ENCODE measurements around the gene AAK1.

DNA sequence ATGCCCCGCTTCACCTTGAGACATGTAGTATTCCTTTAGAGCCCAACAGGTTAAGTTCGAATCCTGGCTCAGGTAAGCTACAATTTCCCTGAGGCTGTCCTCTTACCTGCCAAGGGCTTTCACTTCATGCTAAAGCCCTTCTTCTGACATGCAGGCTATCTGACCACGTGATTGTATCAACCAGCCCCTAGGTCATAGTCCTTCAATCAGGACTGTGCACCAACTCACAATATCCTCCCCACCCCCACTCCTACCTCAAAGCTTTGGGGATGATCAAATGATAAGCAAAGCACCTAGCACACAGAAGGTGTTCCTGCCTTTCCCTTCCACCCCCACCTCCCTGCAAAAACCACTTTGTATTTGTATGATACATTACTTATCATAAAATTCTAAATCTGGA, 78.9 kb downstream of the AAK1 start:
- TF ChIP-seq, protein P1, sequence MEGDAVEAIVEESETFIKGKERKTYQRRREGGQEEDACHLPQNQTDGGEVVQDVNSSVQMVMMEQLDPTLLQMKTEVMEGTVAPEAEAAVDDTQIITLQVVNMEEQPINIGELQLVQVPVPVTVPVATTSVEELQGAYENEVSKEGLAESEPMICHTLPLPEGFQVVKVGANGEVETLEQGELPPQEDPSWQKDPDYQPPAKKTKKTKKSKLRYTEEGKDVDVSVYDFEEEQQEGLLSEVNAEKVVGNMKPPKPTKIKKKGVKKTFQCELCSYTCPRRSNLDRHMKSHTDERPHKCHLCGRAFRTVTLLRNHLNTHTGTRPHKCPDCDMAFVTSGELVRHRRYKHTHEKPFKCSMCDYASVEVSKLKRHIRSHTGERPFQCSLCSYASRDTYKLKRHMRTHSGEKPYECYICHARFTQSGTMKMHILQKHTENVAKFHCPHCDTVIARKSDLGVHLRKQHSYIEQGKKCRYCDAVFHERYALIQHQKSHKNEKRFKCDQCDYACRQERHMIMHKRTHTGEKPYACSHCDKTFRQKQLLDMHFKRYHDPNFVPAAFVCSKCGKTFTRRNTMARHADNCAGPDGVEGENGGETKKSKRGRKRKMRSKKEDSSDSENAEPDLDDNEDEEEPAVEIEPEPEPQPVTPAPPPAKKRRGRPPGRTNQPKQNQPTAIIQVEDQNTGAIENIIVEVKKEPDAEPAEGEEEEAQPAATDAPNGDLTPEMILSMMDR (IDR thresholded peaks at IDR 0.05; ENCODE audit: extremely low read depth in 1 of 2, insufficient read depth in 1 of 2, low read depth in 1 of 2, low read length in 2 of 2), result no peak
- TF ChIP-seq EZH2 (IDR thresholded peaks at IDR 0.05; ENCODE audit: borderline replicate concordance, low read depth, low read length, severe bottlenecking) (no peak), FOS (IDR thresholded peaks at IDR 0.05; ENCODE audit: borderline replicate concordance, insufficient read depth, low read length) (no peak), MYC (IDR thresholded peaks at IDR 0.05; ENCODE audit: low read depth, low read length) (no peak), POLR2AphosphoS5 (IDR thresholded peaks at IDR 0.05; ENCODE audit: insufficient read depth, low read depth, low read length) (no peak), POLR2A (IDR thresholded peaks at IDR 0.05; ENCODE audit: low read depth, low read length) (no peak), JUN (IDR thresholded peaks at IDR 0.05; ENCODE audit: borderline replicate concordance, insufficient read depth, insufficient read length, low read depth) (no peak)
- TF ChIP-seq, protein P2, sequence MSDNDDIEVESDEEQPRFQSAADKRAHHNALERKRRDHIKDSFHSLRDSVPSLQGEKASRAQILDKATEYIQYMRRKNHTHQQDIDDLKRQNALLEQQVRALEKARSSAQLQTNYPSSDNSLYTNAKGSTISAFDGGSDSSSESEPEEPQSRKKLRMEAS (IDR thresholded peaks at IDR 0.05; ENCODE audit: insufficient read depth, insufficient read length), result no peak

Measured in endothelial cell of umbilical vein (primary cell).